ENCODE data around the gene PSAP. TPM values are rescaled to one million over a fixed set of nuclear protein-coding genes. Genes with fewer than 3 reads are reported as not detected.

The PSAP gene
- total RNA-seq, 1 donor from 2014 or later: 1,124 TPM

DNA sequence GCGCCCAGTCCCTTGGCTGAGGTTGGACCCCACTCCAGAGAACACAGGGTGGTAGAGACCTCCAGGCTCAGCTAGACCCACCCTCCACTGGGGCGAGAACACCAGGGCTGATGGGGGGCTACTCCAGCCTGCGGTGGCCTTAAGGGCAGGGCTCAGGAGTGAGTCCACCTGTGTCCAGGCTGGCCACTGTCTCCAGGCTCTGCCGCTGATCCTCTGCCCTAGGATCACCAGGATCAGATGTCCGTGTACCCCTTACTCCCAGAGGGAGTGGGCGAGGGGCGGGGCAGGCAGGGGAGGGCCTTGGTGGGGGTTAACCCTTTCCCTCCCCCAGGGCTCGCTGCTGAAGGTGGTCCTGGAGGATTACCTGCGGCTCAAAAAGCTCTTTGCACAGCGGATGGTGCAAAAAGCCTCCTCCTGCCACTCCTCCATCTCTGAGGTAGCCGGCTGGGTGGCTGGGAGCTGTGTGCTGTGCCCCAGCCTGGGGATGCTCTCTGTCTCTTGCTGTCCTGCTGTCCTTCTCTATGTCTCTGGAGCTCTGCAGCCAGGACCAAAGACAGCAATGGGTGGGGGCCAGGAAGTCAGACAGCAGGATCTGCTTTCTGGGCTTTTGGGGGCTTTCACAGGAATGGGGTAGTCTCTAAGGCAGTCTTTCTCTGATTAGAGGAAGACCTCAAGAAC is 38.0 kb downstream of the PSAP start:
- DNase-seq (ENCODE audit: low read depth) (no peak), FAIRE-seq (no peak)
- no peaks in the 10 kb centered on the region for H3K27me3 ChIP-seq (ENCODE audit: control insufficient read depth, insufficient read depth, low read length)
- H3K4me3 ChIP-seq (ENCODE audit: low read depth, low read length): no peak overlapping the region
- H3K36me3 ChIP-seq (ENCODE audit: control insufficient read depth, insufficient read depth, low read length): peaks cover 21% of the 10 kb centered on the region
- TF ChIP-seq, protein P1, sequence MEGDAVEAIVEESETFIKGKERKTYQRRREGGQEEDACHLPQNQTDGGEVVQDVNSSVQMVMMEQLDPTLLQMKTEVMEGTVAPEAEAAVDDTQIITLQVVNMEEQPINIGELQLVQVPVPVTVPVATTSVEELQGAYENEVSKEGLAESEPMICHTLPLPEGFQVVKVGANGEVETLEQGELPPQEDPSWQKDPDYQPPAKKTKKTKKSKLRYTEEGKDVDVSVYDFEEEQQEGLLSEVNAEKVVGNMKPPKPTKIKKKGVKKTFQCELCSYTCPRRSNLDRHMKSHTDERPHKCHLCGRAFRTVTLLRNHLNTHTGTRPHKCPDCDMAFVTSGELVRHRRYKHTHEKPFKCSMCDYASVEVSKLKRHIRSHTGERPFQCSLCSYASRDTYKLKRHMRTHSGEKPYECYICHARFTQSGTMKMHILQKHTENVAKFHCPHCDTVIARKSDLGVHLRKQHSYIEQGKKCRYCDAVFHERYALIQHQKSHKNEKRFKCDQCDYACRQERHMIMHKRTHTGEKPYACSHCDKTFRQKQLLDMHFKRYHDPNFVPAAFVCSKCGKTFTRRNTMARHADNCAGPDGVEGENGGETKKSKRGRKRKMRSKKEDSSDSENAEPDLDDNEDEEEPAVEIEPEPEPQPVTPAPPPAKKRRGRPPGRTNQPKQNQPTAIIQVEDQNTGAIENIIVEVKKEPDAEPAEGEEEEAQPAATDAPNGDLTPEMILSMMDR (IDR thresholded peaks at IDR 0.05; ENCODE audit: insufficient read depth, low read length, severe bottlenecking): no peak

DNA sequence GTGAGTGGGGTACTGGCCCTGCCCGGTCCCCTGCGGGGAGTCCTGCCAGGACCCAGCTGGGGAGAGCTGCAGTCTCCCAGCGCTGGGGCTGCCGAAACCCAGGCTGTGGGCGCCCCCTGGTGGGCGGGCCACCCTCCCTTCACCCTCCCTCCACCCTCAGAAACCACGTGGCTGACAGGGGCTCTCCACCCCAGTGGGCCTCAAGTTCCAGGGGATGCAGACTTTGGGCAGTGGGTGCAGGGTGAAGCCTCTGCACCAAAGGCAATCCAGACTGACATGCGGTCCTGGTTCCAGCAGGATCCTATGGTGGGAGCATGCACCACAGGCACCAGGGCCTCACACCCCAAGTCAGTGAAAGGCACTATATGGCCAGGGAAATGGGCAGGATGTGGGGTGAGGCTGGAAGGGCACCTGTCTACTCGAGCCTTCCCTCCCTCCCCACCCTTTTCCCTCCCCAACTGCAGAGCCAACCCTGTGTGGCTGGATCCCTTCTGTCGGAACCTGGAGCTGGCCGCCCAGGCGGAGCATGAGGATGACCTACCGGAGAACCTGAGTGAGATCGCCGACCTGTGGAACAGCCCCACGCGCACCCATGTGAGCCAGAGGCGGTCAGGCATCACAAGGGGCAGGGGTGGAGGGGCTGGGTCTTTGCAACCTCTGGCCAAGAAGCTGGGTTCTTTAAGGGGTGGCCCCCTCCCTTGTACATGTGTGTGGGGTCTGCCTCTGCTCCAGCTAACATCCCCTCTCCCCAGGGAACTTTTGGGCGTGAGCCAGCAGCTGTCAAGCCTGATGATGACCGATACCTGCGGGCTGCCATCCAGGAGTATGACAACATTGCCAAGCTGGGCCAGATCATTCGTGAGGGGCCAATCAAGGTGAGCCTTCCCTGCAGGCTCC is 38.8 kb downstream of the PSAP start:
- H3K4me3 ChIP-seq (ENCODE audit: low read depth, low read length): no peak overlapping the region
- no peak for FAIRE-seq
- H3K27me3 ChIP-seq (ENCODE audit: control insufficient read depth, insufficient read depth, low read length): no peaks in the 10 kb centered on the region
- TF ChIP-seq, protein P1 (IDR thresholded peaks at IDR 0.05; ENCODE audit: insufficient read depth, low read length, severe bottlenecking): peak; percentile 94
- peaks cover 14% of the 10 kb centered on the region for H3K36me3 ChIP-seq (ENCODE audit: control insufficient read depth, insufficient read depth, low read length)
- DNase-seq (ENCODE audit: low read depth): peak; percentile 26

DNA sequence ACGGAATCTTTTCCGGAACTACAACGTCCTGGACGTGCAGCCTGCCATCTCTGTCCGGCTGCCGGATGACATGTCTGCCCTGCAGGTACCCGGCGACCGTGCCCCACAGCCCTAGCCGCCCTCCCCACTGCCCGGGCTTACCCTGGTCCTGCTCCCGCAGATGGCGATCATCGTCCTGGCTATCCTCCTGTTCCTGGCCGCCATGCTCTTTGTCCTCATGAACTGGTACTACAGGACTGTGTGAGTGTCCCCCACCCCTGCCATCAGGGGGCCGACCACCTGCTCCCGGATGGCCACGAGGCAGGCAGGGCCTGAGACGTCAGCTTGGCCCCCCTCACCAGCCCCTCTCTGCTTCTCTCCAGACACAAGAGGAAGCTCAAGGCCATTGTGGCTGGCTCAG is 39.7 kb downstream of the PSAP start:
- DNase-seq (ENCODE audit: low read depth): no peak
- no peak for FAIRE-seq

DNA sequence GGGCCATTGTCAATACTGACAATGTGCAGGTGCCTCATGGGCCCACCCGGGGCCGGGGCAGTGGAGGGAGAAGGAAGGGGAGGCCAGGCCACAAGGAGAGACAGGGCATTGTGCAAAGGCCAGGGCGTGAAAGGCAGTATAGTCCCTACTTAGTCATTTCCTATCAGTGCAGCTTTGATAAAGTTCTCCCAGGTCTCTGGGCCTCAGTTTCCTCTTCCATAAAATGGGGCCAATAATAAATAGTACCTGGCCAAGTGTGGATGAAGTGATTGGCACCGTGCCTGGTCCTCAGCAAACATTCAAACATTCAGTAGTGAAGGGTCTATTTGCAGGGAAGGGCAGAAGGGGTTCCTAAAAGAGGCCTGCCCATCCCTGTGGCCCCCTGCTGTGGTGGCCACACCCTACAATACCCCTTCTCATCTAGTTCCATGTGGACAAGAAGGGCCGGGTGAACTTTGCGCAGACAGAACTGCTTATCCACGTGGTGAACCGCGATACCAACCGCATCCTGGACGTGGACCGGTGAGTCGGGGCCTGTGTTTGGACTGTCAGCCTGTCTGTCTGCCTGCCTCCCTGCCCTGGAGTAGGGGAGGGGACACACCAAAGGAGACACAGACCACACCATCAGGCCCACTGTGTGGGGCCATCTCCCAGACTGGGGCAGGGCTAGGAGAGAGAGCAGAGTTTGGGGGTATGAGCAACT is 40.9 kb downstream of the PSAP start:
- Histone ChIP-seq H3K27me3 (ENCODE audit: control insufficient read depth, insufficient read depth, low read length) (no peaks in the 10 kb centered on the region), H3K4me3 (ENCODE audit: low read depth, low read length) (no peak overlapping the region), H3K36me3 (ENCODE audit: control insufficient read depth, insufficient read depth, low read length) (no peaks in the 10 kb centered on the region)
- TF ChIP-seq, protein P1 (IDR thresholded peaks at IDR 0.05; ENCODE audit: insufficient read depth, low read length, severe bottlenecking): no peak
- DNase-seq (ENCODE audit: low read depth) (no peak), FAIRE-seq (no peak)

More for the DNA sequence above, 39.7 kb downstream of the PSAP start:
- TF ChIP-seq, protein P1 (IDR thresholded peaks at IDR 0.05; ENCODE audit: insufficient read depth, low read length, severe bottlenecking): no peak
- H3K27me3 ChIP-seq (ENCODE audit: control insufficient read depth, insufficient read depth, low read length): no peaks in the 10 kb centered on the region
- H3K4me3 ChIP-seq (ENCODE audit: low read depth, low read length): no peak overlapping the region
- peaks cover 5% of the 10 kb centered on the region for H3K36me3 ChIP-seq (ENCODE audit: control insufficient read depth, insufficient read depth, low read length)

DNA sequence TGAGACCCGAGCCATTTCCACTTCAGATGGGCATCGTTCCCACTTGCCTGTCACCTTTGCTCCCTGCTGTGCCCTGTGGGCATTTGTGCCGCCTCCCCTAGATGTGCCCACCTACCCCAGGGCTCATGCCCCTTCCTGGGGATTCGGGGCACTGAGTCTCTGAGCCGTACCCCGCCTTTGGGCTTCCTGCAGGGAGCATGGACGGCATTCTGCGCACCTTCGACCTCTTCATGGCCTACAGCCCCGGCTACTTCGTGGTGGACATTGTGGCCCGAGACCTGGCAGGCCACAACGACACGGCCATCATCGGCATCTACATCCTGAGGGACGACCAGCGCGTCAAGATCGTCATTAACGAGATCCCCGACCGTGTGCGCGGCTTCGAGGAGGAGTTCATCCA is 41.4 kb downstream of the PSAP start:
- no peak overlapping the region for H3K4me3 ChIP-seq (ENCODE audit: low read depth, low read length)
- FAIRE-seq: no peak
- H3K36me3 ChIP-seq (ENCODE audit: control insufficient read depth, insufficient read depth, low read length): no peaks in the 10 kb centered on the region
- no peaks in the 10 kb centered on the region for H3K27me3 ChIP-seq (ENCODE audit: control insufficient read depth, insufficient read depth, low read length)
- DNase-seq (ENCODE audit: low read depth): no peak
- TF ChIP-seq, protein P1 (IDR thresholded peaks at IDR 0.05; ENCODE audit: insufficient read depth, low read length, severe bottlenecking): no peak
